Right atrium auricular region (tissue), 2 donors: ENCODE data around the gene NEURL4. TPM values are rescaled to one million over a fixed set of nuclear protein-coding genes. Genes with fewer than 3 reads are reported as not detected.
"Not testable (repeated sequence)": the region's sequence is repeated elsewhere in the genome, so short reads cannot be mapped to it uniquely, and the experiment has no call there.

Source experiments
- DNase-seq: peaks from one replicate; pipeline ENCODE4 v3.0.0-alpha.2; 2019; ENCODE audit warnings: low spot score
- H3K27ac ChIP-seq, 2 donors: fragments of 200-600 bp; sonication (generic); 1 replicate in 1 of 2; 2 replicates in 1 of 2; pipeline ENCODE4 v1.5.1; 2016 to 2019
- H3K27me3 ChIP-seq, 2 donors: fragments of 200-600 bp; sonication (generic); one replicate each; pipeline versions ENCODE4 v1.5.1 to v1.6.0; 2017 to 2019
- H3K36me3 ChIP-seq: fragments of 200-600 bp; sonication (generic); one replicate; pipeline ENCODE4 v1.5.1; 2016
- H3K4me1 ChIP-seq, 2 donors: fragments of 200-600 bp; sonication (generic); one replicate each; pipeline versions ENCODE4 v1.5.1 to v1.6.0; 2017 to 2019
- H3K4me3 ChIP-seq, 2 donors: fragments of 200-600 bp; sonication (generic); 1 replicate in 1 of 2; 2 replicates in 1 of 2; pipeline ENCODE4 v1.5.1; 2017 to 2019; ENCODE audit warnings: mild to moderate bottlenecking in 1 of 2, moderate library complexity in 1 of 2
- H3K9me3 ChIP-seq, 2 donors: fragments of 200-600 bp; sonication (generic); one replicate each; pipeline ENCODE4 v1.5.1; 2019
- CTCF ChIP-seq, 2 donors: fragments of 200-600 bp; sonication (generic); IDR thresholded peaks; one replicate each; pipeline ENCODE4 v1.5.1; 2019; ENCODE audit warnings: antibody characterized with exemption in 2 of 2
- total RNA-seq, 2 donors: library from RNA; depleted of rRNA; stranded (reverse); fragments of >200 nt; gene quantifications; one replicate each; pipeline ENCODE4 v1.1.0, GENCODE V29; 2016

The NEURL4 gene
- total RNA-seq, 2 donors from 2014 or later = 9.5 to 12.8 TPM

GRCh38 chr17:7343250-7343649 lies 14.1 kb upstream of the NEURL4 start:
- Histone ChIP-seq H3K4me1 (peaks cover 0 to 3% of the 10 kb centered on the region in 2 donors), H3K36me3 (no peaks in the 10 kb centered on the region), H3K4me3 (no peak overlapping the region), H3K9me3 (no peaks in the 10 kb centered on the region), H3K27ac (no peak overlapping the region), H3K27me3 (no peaks in the 10 kb centered on the region)
- DNase-seq = no peak
- TF ChIP-seq CTCF (IDR thresholded peaks at IDR 0.05) = no peak

- Histone ChIP-seq H3K4me1 (no peaks in the 10 kb centered on the region), H3K4me3 (no peak overlapping the region), H3K36me3 (no peaks in the 10 kb centered on the region), H3K27me3 (no peaks in the 10 kb centered on the region), H3K9me3 (no peaks in the 10 kb centered on the region), H3K27ac (no peak overlapping the region)
- no peak for DNase-seq
- no peak for TF ChIP-seq CTCF (IDR thresholded peaks at IDR 0.05)
Observed at GRCh38 chr17:7341842-7342241, 12.7 kb upstream of the NEURL4 start.

- H3K9me3 ChIP-seq = no peaks in the 10 kb centered on the region
- DNase-seq = no peak
- no peak overlapping the region for H3K27ac ChIP-seq
- H3K4me3 ChIP-seq = no peak overlapping the region
- no peaks in the 10 kb centered on the region for H3K27me3 ChIP-seq
- no peaks in the 10 kb centered on the region for H3K4me1 ChIP-seq
- H3K36me3 ChIP-seq = no peaks in the 10 kb centered on the region
- TF ChIP-seq CTCF (IDR thresholded peaks at IDR 0.05) = no peak
Observed at GRCh38 chr17:7340179-7340578, 11.0 kb upstream of the NEURL4 start.

GRCh38 chr17:7337600-7337999 lies 8.5 kb upstream of the NEURL4 start:
- H3K4me3 ChIP-seq, H3K9me3 ChIP-seq, DNase-seq, H3K27me3 ChIP-seq, H3K27ac ChIP-seq, H3K4me1 ChIP-seq, H3K36me3 ChIP-seq: not testable (repeated sequence)

GRCh38 chr17:7336240-7337175 lies 7.4 kb upstream of the NEURL4 start, which contains the start of gene ACAP1:
ACAP1 (plus strand) TSS chr17:7336529; CDS start chr17:7336735, 206 bp downstream.
- TF ChIP-seq CTCF (IDR thresholded peaks at IDR 0.05) = no peak
- H3K4me3 ChIP-seq = peak within 1 kb of the TSS in 1 of 2 donors; percentile 17
- no peaks in the 10 kb centered on the region for H3K27me3 ChIP-seq
- H3K27ac ChIP-seq = no peak within 1 kb of the TSS
- no peaks in the 10 kb centered on the region for H3K36me3 ChIP-seq
- no peaks in the 10 kb centered on the region for H3K9me3 ChIP-seq
- H3K4me1 ChIP-seq = no peaks in the 10 kb centered on the region
- DNase-seq = no peak

- not testable (repeated sequence) for H3K27ac ChIP-seq, DNase-seq, H3K9me3 ChIP-seq, H3K27me3 ChIP-seq, H3K4me3 ChIP-seq, H3K36me3 ChIP-seq, H3K4me1 ChIP-seq
Observed at GRCh38 chr17:7335765-7336164, 6.6 kb upstream of the NEURL4 start.
